Gastrocnemius medialis (tissue), 4 donors: ENCODE data around the gene CNGA4. TPM values are rescaled to one million over a fixed set of nuclear protein-coding genes. Genes with fewer than 3 reads are reported as not detected.
A peak's percentile ranks its signal among the peaks of the same experiment; 100 is the strongest.

ENCODE experiments used
- ATAC-seq, 2 donors: fragments of 150-250 bp; one replicate each; pipeline ENCODE4 v1.9.1; 2016
- DNase-seq, 2 donors: peaks; one replicate each; pipeline ENCODE4 v3.0.0-alpha.2; 2019
- H3K27ac ChIP-seq, 4 donors: fragments of 200-600 bp; sonication (generic); 1 replicate in 1 of 4; 2 replicates in 3 of 4; pipeline ENCODE4 v1.5.1; 2016 to 2018; ENCODE audit warnings: mild to moderate bottlenecking in 2 of 4, moderate library complexity in 1 of 4
- H3K27me3 ChIP-seq, 3 donors: fragments of 200-600 bp; sonication (generic) in 2 of 3; 1 replicate in 1 of 3; 2 replicates in 2 of 3; pipeline versions ENCODE4 v1.5.1 to v1.6.0; 2016 to 2019; ENCODE audit warnings: mild to moderate bottlenecking in 1 of 3, moderate library complexity in 1 of 3
- H3K36me3 ChIP-seq, 2 donors: fragments of 200-600 bp; sonication (generic) in 1 of 2; one replicate each; pipeline ENCODE4 v1.5.1; 2017 to 2018
- H3K4me1 ChIP-seq, 2 donors: fragments of 200-600 bp; sonication (generic) in 1 of 2; one replicate each; pipeline ENCODE4 v1.5.1; 2016 to 2017; ENCODE audit warnings: mild to moderate bottlenecking in 2 of 2
- H3K4me3 ChIP-seq, 4 donors: fragments of 200-600 bp; sonication (generic) in 3 of 4; 1 replicate in 1 of 4; 2 replicates in 3 of 4; pipeline ENCODE4 v1.5.1; 2016 to 2019; ENCODE audit warnings: mild to moderate bottlenecking in 2 of 4
- H3K9me3 ChIP-seq, 3 donors: fragments of 200-600 bp; sonication (generic) in 2 of 3; 1 replicate in 1 of 3; 2 replicates in 2 of 3; pipeline ENCODE4 v1.5.1; 2016 to 2019
- CTCF ChIP-seq, 5 experiments: fragments of 450-650 bp in 3 of 5; fragments of 200-600 bp in 2 of 5; sonication (generic) in 2 of 5; IDR thresholded peaks in 4 of 5; conservative IDR thresholded peaks in 1 of 5; 1 replicate in 4 of 5; 2 replicates in 1 of 5; pipeline ENCODE4 v1.5.1; 2016 to 2019; ENCODE audit warnings: antibody characterized with exemption in 5 of 5, mild to moderate bottlenecking in 3 of 5, moderate library complexity in 3 of 5
- POLR2A ChIP-seq, 2 donors: fragments of 450-650 bp; IDR thresholded peaks; one replicate each; pipeline ENCODE4 v1.6.1; 2017; ENCODE audit warnings: antibody characterized with exemption in 2 of 2, mild to moderate bottlenecking in 2 of 2, moderate library complexity in 2 of 2
- in situ Hi-C, 4 donors: fragments of 200-750 bp; cut with MboI; loops; one replicate each; pipeline versions ENCODE4 v1.15.0 to v1.8.0; 2017; ENCODE audit warnings: low sequenced_read_pairs in 4 of 4
- intact Hi-C: fragments of 100-400 bp; cut with DNase I; formaldehyde crosslinking; loops from one replicate; pipeline ENCODE4 v1.15.1; 2023; ENCODE audit warnings: low total_unique reads
- total RNA-seq, 4 donors: library from RNA; depleted of rRNA; stranded (reverse); fragments of >200 nt; gene quantifications; one replicate each; pipeline versions ENCODE4 v1.1.0 to v1.2.3, GENCODE V29; 2016

CNGA4 gene
- total RNA-seq, 4 donors from 2014 or later: not detected

- Histone ChIP-seq H3K27ac (no peak overlapping the region), H3K36me3 (no peaks in the 10 kb centered on the region), H3K4me3 (no peak overlapping the region), H3K4me1 (no peaks in the 10 kb centered on the region), H3K27me3 (no peaks in the 10 kb centered on the region), H3K9me3 (no peaks in the 10 kb centered on the region)
- no peak for ATAC-seq
- no peak for TF ChIP-seq POLR2A (IDR thresholded peaks at IDR 0.05)
- no peak for TF ChIP-seq CTCF (IDR thresholded peaks at IDR 0.05 in 4 of 5, conservative IDR thresholded peaks at IDR 0.05 in 1 of 5)
- intact Hi-C loops: no loop called here
- DNase-seq: no peak
- in situ Hi-C loops: no loop called here
Observed at GRCh38 chr11:6197466-6198200, 41.3 kb upstream of the CNGA4 start.

- Histone ChIP-seq H3K4me3 (no peak within 1 kb of the TSS), H3K36me3 (no peaks in the 10 kb centered on the region), H3K9me3 (no peaks in the 10 kb centered on the region), H3K27ac (no peak within 1 kb of the TSS), H3K4me1 (no peaks in the 10 kb centered on the region), H3K27me3 (no peaks in the 10 kb centered on the region)
- DNase-seq (no peak), ATAC-seq (no peak)
- TF ChIP-seq CTCF (IDR thresholded peaks at IDR 0.05 in 4 of 5, conservative IDR thresholded peaks at IDR 0.05 in 1 of 5) (no peak), POLR2A (IDR thresholded peaks at IDR 0.05) (no peak)
- in situ Hi-C loops: no loop called here
- intact Hi-C loops: no loop called here
Observed at GRCh38 chr11:6199174-6199810, 39.6 kb upstream of the CNGA4 start, which contains the start of gene OR52W1. OR52W1 (plus strand) TSS chr11:6199224; CDS start chr11:6199224, 0 bp downstream.

- in situ Hi-C loops: no loop called here
- TF ChIP-seq CTCF (IDR thresholded peaks at IDR 0.05 in 4 of 5, conservative IDR thresholded peaks at IDR 0.05 in 1 of 5) (no peak), POLR2A (IDR thresholded peaks at IDR 0.05) (no peak)
- H3K27ac ChIP-seq: no peak overlapping the region
- ATAC-seq (peak; percentile 63 to 82), DNase-seq (peak; percentile 34 to 47)
- H3K27me3 ChIP-seq: no peaks in the 10 kb centered on the region
- no peaks in the 10 kb centered on the region for H3K4me1 ChIP-seq
- no peaks in the 10 kb centered on the region for H3K9me3 ChIP-seq
- intact Hi-C loops: no loop called here
- H3K4me3 ChIP-seq: no peak overlapping the region
- peaks cover 0 to 5% of the 10 kb centered on the region in 2 donors for H3K36me3 ChIP-seq
Observed at GRCh38 chr11:6200975-6201374, 37.9 kb upstream of the CNGA4 start.

- intact Hi-C loops: no loop called here
- ATAC-seq (no peak), DNase-seq (no peak)
- Histone ChIP-seq H3K4me1 (no peaks in the 10 kb centered on the region), H3K27ac (no peak overlapping the region), H3K9me3 (no peaks in the 10 kb centered on the region), H3K27me3 (no peaks in the 10 kb centered on the region), H3K4me3 (no peak overlapping the region), H3K36me3 (peaks cover 0 to 5% of the 10 kb centered on the region in 2 donors)
- TF ChIP-seq POLR2A (IDR thresholded peaks at IDR 0.05): no peak
- no peak for TF ChIP-seq CTCF (IDR thresholded peaks at IDR 0.05 in 4 of 5, conservative IDR thresholded peaks at IDR 0.05 in 1 of 5)
- in situ Hi-C loops: no loop called here
Observed at GRCh38 chr11:6201481-6201880, 37.4 kb upstream of the CNGA4 start.
